Suprapubic skin (tissue), 4 donors: ENCODE data around the gene HLA-F.

Source experiments
- POLR2A ChIP-seq, 2 donors: fragments of 450-650 bp; IDR thresholded peaks; one replicate each; pipeline ENCODE4 v1.6.1; 2017; ENCODE audit warnings: antibody characterized with exemption in 2 of 2, mild to moderate bottlenecking in 2 of 2, moderate library complexity in 2 of 2
- POLR2AphosphoS5 ChIP-seq, 3 donors: sonication (generic); formaldehyde crosslinking; IDR thresholded peaks; one replicate each; pipeline ENCODE4 v1.6.1; 2017; ENCODE audit warnings: antibody characterized with exemption in 3 of 3

GRCh38 chr6:29726001-29726400 is 2.8 kb downstream of the HLA-F start:
- no peak for TF ChIP-seq POLR2A (IDR thresholded peaks at IDR 0.05)
- TF ChIP-seq POLR2AphosphoS5 (IDR thresholded peaks at IDR 0.05), result no peak
